Thyroid gland (tissue), 4 donors: ENCODE data around the gene LAMC3. TPM values are rescaled to one million over a fixed set of nuclear protein-coding genes. Genes with fewer than 3 reads are reported as not detected.

Experiments used
- DNase-seq, 2 donors: peaks; one replicate each; pipeline ENCODE4 v3.0.0-alpha.2; 2019
- H3K27ac ChIP-seq, 3 donors: fragments of 200-600 bp; sonication (generic); 1 replicate in 2 of 3; 2 replicates in 1 of 3; pipeline ENCODE4 v1.5.1; 2016 to 2019; ENCODE audit warnings: mild to moderate bottlenecking in 1 of 3, moderate library complexity in 1 of 3
- H3K27me3 ChIP-seq: fragments of 200-600 bp; sonication (generic); one replicate; pipeline ENCODE4 v1.5.1; 2019
- H3K36me3 ChIP-seq, 2 donors: fragments of 200-600 bp; sonication (generic); one replicate each; pipeline ENCODE4 v1.5.1; 2016 to 2019
- H3K4me1 ChIP-seq, 2 donors: fragments of 200-600 bp; sonication (generic); one replicate each; pipeline ENCODE4 v1.5.1; 2017 to 2019
- H3K4me3 ChIP-seq, 3 donors: fragments of 200-600 bp; sonication (generic); replicated peaks in 1 of 3; 1 replicate in 2 of 3; 2 replicates in 1 of 3; pipeline ENCODE4 v1.5.1; 2016; ENCODE audit warnings: mild to moderate bottlenecking in 1 of 3
- H3K9me3 ChIP-seq: fragments of 200-600 bp; sonication (generic); one replicate; pipeline ENCODE4 v1.5.1; 2017
- CTCF ChIP-seq, 6 experiments: fragments of 200-600 bp in 3 of 6; fragments of 450-650 bp in 3 of 6; sonication (generic) in 3 of 6; IDR thresholded peaks; one replicate each; pipeline ENCODE4 v1.5.1; 2016 to 2019; ENCODE audit warnings: antibody characterized with exemption in 6 of 6, mild to moderate bottlenecking in 2 of 6, inconsistent platforms in 1 of 6, moderate library complexity in 1 of 6
- POLR2A ChIP-seq, 2 donors: fragments of 450-650 bp; IDR thresholded peaks; one replicate each; pipeline ENCODE4 v1.6.1; 2017; ENCODE audit warnings: antibody characterized with exemption in 2 of 2, mild to moderate bottlenecking in 2 of 2, moderate library complexity in 1 of 2
- WGBS, 2 donors: methylation state at CpG; one replicate each; pipeline ENCODE4 v1.1.5; 2017; 5-methylcytosine and 5-hydroxymethylcytosine counted together
- intact Hi-C: fragments of 100-400 bp; cut with DNase I; formaldehyde crosslinking; loops from one replicate; pipeline ENCODE4 v1.15.1; 2023
- total RNA-seq, 4 donors: library from RNA; depleted of rRNA; stranded (reverse); fragments of >200 nt; gene quantifications; one replicate each; pipeline ENCODE4 v1.2.3, GENCODE V29; 2016

LAMC3 gene
- total RNA-seq, 4 donors from 2014 or later, result 0.81 to 11.1 (median 3.2) TPM

- Histone ChIP-seq H3K36me3 (no peaks in the 10 kb centered on the region), H3K4me1 (no peaks in the 10 kb centered on the region), H3K9me3 (no peaks in the 10 kb centered on the region), H3K27me3 (no peaks in the 10 kb centered on the region), H3K4me3 (no peak overlapping the region), H3K27ac (no peak overlapping the region)
- 92 to 95% methylated on average over 5 to 8 of the region's 8 CpGs for WGBS, 2 donors
- TF ChIP-seq POLR2A (IDR thresholded peaks at IDR 0.05) (no peak), CTCF (IDR thresholded peaks at IDR 0.05) (no peak)
- DNase-seq, result no peak
- intact Hi-C loops, result loop anchor here (5.0 to 10.0 kb wide), 2 partner anchors 184 to 347 kb away; no protein-coding TSS in a partner anchor
Measured at GRCh38 chr9:131048820-131049219, 39.8 kb downstream of the LAMC3 start.

DNA sequence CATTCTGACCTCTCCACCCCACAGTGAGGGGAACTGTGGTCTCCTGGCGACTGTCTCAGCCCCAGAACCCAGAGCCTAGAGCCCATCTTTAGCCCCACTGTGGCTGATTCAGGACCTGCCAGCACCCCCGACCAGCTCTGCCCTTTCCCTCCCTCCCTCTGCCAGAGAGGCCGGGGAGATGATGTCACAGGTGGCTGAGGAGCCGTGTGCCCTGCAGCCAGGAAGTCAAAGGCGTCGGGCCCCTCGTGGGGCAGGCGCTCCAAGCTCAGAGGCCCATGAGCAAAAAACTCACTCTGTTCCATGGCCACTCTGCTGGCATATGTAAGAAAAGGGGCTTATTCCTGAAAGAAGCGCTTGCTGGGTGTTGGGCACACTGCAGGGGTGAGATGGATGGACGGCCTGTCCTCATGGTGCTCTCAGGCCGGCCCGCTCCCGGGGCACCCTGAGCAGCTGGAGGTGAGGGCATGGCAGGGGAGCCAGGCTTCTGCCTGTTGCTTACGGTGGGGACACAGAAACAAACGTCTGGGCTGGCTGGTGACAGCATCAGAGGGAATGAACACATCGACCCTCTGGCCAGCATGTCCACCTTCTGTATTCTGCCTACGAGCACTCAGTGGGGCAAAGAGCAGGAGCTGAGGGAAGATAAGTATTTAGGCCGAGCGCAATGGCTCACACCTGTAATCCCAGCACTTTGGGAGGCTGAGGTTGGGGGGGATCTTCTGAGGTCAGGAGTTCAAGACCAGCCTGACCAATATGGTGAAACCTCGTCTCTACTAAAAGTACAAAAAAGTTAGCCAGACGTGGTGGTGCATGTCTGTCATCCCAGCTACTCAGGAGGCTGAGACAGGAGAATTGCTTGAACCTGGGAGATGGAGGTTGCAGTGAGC is 41.1 kb downstream of the LAMC3 start:
- no peaks in the 10 kb centered on the region for H3K9me3 ChIP-seq
- intact Hi-C loops, result loop anchor here (5.0 to 10.0 kb wide), 3 partner anchors 185 to 348 kb away; no protein-coding TSS in a partner anchor
- H3K27me3 ChIP-seq, result no peaks in the 10 kb centered on the region
- DNase-seq, result no peak
- H3K36me3 ChIP-seq, result no peaks in the 10 kb centered on the region
- TF ChIP-seq CTCF (IDR thresholded peaks at IDR 0.05), result no peak
- no peak for TF ChIP-seq POLR2A (IDR thresholded peaks at IDR 0.05)
- no peak overlapping the region for H3K27ac ChIP-seq
- H3K4me1 ChIP-seq, result no peaks in the 10 kb centered on the region
- 72 to 81% methylated on average over 17 to 21 of the region's 21 CpGs for WGBS, 2 donors
- no peak overlapping the region for H3K4me3 ChIP-seq

GRCh38 chr9:131050831-131051230 is 41.9 kb downstream of the LAMC3 start:
- 89 to 91% methylated on average over 17 of the region's 17 CpGs for WGBS, 2 donors
- intact Hi-C loops, result loop anchor here (10.0 kb wide), 1 partner anchor 284 kb away; no protein-coding TSS in a partner anchor

GRCh38 chr9:131051592-131052517 is 42.9 kb downstream of the LAMC3 start:
- Histone ChIP-seq H3K36me3 (no peaks in the 10 kb centered on the region), H3K4me3 (no peak overlapping the region), H3K4me1 (no peaks in the 10 kb centered on the region), H3K27me3 (no peaks in the 10 kb centered on the region), H3K9me3 (no peaks in the 10 kb centered on the region), H3K27ac (no peak overlapping the region)
- TF ChIP-seq CTCF (IDR thresholded peaks at IDR 0.05) (no peak), POLR2A (IDR thresholded peaks at IDR 0.05) (no peak)
- intact Hi-C loops, result loop anchor here (10.0 kb wide), 1 partner anchor 283 kb away; no protein-coding TSS in a partner anchor
- peak in 1 of 2 donors; percentile 27 for DNase-seq
- WGBS, 2 donors, result 69 to 73% methylated on average over 25 of the region's 25 CpGs

More at GRCh38 chr9:131050831-131051230, 41.9 kb downstream of the LAMC3 start:
- Histone ChIP-seq H3K4me3 (no peak overlapping the region), H3K4me1 (no peaks in the 10 kb centered on the region), H3K36me3 (no peaks in the 10 kb centered on the region), H3K9me3 (no peaks in the 10 kb centered on the region), H3K27me3 (no peaks in the 10 kb centered on the region), H3K27ac (no peak overlapping the region)
- no peak for DNase-seq
- TF ChIP-seq POLR2A (IDR thresholded peaks at IDR 0.05) (no peak), CTCF (IDR thresholded peaks at IDR 0.05) (no peak)
